GM21529 (cell line): ENCODE data around the gene NBEAL2.
"Not testable (repeated sequence)": the region's sequence is repeated elsewhere in the genome, so short reads cannot be mapped to it uniquely, and the experiment has no call there.

Experiments used
- ATAC-seq: cut with Tn5 transposase; IDR thresholded peaks from one replicate; pipeline ENCODE4 v1.9.1; 2021; ENCODE audit not compliant: unreplicated experiment

Gene NBEAL2

GRCh38 chr3:47035645-47036044, 56.2 kb downstream of the NBEAL2 start:
- ATAC-seq: no peak

DNA sequence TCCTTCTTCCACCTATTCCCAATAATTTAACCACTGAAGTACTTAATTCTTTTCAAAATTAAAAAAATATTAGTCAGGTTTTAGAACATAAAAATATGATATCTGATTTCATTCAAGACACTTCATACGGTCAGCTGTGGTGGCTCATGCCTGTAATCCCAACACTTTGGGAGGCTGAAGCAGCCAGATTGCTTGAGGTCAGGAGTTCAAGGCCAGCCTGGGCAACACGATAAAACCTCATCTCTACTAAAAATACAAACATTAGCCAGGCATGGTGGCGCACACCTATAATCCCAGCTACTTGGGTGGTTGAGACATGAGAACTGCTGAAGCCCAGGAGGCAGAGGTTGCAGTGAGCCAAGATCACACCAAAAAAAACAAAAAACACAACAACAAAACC, 56.7 kb downstream of the NBEAL2 start:
- ATAC-seq: no peak

GRCh38 chr3:47037302-47037701, 57.8 kb downstream of the NBEAL2 start:
- ATAC-seq: not testable (repeated sequence)

GRCh38 chr3:47041114-47041513, 61.6 kb downstream of the NBEAL2 start:
- no peak for ATAC-seq

- ATAC-seq: no peak
Observed at GRCh38 chr3:47042231-47042791, 62.8 kb downstream of the NBEAL2 start.

GRCh38 chr3:47047069-47047468, 67.6 kb downstream of the NBEAL2 start:
- ATAC-seq: no peak

DNA sequence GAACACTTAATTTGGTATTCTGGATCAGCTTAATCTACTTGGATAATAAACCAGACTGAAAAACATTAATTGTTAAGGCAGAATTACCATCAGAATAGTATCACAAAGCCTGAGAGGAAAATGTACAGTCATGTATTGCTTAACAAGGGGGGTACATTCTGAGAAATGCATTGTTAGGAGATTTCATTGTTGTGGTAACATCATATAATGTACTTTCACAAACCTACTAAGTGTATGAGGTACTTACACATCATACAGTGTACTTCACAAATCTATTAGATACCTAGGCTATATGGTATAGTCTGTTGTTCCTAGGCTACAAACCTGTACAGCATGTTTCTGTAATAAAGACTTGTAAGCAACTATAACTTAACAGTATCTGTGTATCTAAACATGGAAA, 68.2 kb downstream of the NBEAL2 start:
- no peak for ATAC-seq

- ATAC-seq: no peak
Observed at GRCh38 chr3:47054412-47054811, 74.9 kb downstream of the NBEAL2 start.

GRCh38 chr3:47056705-47057104, 77.2 kb downstream of the NBEAL2 start:
- ATAC-seq: no peak

- ATAC-seq: no peak
Observed at GRCh38 chr3:47057212-47057671, 77.8 kb downstream of the NBEAL2 start.
